NCI-H1092 treated with DMSO at 0.1 percent for 48 hours (cell line): ENCODE data around the gene CWC15.
"Not testable (repeated sequence)": the region's sequence is repeated elsewhere in the genome, so short reads cannot be mapped to it uniquely, and the experiment has no call there.

ENCODE experiments used
- DNase-seq: peaks from one replicate; lab custom pipeline; 2025; lab: John Stamatoyannopoulos, UW

Gene CWC15

DNA sequence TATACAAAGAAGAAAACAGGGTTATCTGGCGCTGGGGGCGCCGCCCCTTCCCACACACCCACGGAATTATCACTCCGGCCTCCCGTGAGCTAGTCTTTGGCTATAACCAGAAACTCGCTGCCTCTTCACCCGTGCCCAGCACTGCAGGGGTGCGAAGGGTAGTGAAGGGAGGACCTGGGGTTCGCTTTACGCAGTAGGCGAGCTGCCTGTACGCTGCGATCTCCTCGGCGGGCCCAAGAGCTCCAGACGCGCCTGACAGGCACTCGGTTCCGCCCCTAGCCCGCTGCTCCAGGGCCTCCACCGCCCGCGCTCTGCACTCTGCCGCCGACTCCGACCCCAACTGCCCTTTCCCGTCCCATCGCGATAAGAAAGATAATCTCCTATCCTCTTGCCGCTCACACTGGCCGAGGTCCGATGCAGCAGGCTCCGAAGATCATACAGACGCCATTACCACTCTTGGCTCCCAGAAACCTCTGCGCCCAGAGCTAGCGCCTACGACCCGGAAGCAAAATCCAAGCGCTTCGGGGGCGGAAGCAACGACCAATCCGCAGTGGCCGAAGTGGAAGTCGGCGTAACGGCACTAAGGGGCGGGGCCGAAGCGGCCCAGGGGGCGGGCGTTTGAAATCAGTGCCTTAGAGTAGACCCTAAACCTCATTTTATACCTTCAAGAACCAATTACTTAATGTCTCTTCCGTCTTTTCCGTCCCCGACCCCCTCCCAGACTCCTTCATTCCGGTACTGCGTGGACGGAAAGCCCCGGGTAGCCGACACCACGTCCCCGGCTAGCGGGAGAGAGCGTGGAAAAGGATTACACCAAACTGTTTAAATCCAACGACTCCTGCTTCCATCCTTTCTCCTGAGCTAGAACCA lies at the start of gene CWC15, which contains the start of gene KDM4D:
Gene CWC15, minus strand, starts transcription at position 458 of the 870 bp plus-strand sequence. CDS start 1,371 bp downstream, outside the sequence.
Gene KDM4D, plus strand, starts transcription at position 611 of the 870 bp plus-strand sequence. CDS start 23,664 bp downstream, outside the sequence.
- peak; percentile 95 for DNase-seq

DNA sequence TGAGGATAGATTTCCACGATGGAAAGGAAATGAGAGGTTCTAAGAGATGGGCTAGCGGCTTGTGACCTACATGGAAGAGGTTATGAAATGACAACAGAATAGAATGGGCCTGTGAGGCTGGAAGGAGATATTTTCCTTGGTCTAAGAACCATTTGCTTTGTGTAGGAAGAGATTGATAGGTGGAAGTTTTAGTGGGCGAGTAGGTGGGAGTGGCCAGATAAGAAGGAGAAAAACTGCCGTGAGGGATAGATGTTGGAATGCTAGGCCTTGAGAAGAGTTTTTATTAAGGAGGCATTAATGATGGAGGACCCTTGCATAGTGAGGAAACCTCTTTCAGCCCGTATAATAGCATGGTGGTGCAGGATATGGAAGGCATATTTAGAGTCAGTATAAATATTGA lies 48.1 kb upstream of the CWC15 start:
- DNase-seq: not testable (repeated sequence)

DNA sequence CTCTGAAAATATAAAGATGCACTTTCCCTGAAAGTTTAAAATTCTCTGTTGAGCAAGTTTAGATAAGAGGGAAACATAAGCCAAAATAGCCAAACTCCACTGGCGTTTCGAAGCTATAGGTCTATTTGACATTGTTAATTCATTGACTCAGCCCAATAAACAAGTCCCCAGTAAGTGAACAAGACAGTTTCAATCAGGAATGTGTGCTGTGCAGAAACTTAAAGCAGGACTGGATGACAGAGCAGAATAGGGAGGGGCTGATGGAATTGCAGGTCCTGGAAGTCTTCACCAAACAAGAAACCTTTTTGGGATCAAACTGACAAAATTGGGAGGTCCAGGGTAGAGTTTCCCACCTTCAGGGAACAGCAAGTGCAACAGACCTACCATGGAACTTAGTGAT lies 42.8 kb upstream of the CWC15 start:
- DNase-seq: no peak

DNA sequence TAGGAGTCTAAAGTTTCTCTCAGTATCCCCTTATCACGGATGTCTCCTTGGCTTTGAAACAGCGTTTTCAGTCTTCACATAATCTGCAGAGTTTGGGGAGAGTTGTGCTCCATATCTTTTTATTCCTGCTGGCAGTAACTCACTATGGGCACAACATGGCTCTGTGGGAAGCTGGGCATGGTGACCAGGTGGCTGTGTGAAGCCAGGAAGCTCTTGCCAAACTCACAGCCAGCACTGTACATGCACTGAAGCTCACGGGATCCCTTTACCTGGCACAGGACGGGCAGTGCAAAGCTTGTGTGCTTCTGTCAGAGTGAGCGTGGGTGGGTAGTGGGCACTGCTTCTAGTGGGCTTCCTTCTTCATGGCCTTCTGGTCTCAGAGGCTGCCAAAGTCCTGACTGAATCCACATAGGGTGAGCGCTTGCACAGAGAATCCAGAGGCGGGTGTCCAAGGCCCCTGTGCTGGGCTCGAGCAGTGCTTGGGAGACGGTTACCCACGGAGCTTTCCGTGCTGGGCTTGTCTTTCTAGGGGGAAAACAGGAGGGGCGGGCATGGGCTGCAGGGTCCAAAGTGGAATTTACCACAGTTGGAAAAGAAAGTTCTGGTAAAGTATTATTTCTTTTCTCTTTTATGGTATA lies 40.9 kb upstream of the CWC15 start:
- no peak for DNase-seq

DNA sequence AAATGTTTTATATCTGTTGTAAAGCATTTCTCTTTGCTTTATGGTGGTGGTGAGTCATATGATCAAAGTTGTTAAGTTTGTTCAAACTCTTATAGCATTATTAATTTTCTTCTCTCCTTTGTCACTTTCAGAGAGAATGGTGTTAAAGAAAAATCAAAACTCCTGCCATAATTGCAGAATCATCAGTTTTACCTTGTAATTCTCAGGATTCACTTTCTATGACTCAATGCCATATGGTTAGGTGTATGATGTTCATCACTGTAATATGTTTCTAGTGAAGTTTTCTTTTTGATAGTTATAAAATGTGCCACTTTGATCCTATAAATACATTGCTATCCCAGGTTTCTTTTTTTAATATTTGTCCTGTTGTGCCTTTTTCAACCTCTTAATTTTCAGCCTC lies 38.0 kb upstream of the CWC15 start:
- DNase-seq: no peak

DNA sequence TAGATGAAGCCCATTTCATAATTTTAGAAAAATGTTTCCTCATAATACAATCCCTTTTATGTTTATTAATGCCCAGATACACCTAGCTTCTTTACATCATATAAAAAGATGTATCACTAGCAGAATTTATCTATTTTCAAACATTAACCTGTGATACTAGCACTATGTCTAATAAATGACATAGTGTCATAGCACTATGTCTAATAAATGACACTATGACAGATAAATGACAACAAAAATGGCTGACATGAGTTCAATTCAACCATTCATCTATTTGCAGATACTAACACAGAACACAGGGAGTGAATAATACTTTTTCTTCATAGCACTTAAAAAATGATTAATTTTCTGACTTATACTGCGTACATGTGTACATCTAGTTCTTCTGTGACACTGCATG lies 32.3 kb upstream of the CWC15 start:
- no peak for DNase-seq

DNA sequence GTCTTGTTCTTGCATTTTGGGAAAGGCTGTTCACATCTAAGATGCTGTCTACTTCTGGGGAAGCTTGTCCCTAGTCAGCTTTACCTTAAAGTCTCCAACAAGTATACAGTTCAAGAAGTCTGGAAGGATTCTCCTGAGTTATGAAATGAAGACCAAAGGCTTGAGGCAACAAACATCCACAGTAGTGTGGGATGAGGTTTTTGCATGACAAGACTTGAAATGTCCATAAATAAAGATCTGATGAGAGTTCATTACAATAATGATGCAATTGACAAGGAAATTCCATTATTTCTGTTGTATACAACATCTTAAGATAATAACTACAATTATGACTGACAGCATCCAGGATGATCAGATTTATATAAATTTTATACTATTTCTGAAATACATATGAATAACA lies 30.4 kb upstream of the CWC15 start:
- no peak for DNase-seq

DNA sequence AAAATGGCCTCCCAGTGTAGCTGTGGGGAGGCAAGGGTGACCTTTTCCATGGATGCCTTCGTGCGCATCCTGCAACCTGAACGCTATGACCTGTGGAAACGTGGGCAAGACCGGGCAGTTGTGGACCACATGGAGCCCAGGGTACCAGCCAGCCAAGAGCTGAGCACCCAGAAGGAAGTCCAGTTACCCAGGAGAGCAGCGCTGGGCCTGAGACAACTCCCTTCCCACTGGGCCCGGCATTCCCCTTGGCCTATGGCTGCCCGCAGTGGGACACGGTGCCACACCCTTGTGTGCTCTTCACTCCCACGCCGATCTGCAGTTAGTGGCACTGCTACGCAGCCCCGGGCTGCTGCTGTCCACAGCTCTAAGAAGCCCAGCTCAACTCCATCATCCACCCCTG lies 24.9 kb upstream of the CWC15 start:
- DNase-seq: no peak

DNA sequence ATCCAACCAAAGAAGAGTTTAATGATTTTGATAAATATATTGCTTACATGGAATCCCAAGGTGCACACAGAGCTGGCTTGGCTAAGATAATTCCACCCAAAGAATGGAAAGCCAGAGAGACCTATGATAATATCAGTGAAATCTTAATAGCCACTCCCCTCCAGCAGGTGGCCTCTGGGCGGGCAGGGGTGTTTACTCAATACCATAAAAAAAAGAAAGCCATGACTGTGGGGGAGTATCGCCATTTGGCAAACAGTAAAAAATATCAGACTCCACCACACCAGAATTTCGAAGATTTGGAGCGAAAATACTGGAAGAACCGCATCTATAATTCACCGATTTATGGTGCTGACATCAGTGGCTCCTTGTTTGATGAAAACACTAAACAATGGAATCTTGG lies 24.1 kb upstream of the CWC15 start:
- no peak for DNase-seq

DNA sequence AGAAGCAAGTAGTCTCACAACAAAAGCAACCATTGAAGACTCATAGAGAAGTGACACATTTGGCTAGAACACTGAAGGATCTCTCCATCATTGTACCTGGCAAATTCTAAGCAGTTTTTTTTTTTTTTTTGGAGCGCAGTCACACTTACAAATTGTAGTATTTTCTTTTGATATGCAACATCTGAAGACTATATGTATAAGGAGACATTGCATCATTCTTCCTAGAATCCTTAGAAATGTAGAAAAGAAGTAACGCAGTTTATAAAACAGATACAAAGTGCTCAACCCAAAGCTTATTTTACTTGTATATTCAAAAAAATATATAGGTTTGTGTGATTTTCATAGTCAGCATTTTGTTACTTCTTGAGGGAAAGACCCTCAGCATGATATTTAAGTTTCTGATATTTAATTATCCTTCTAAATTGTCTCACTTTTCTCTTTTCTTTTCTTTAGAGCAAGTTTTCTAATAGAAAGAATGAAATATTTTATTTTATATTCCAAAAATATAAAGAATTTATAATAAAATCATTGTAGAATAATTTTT lies 20.1 kb upstream of the CWC15 start:
- no peak for DNase-seq

DNA sequence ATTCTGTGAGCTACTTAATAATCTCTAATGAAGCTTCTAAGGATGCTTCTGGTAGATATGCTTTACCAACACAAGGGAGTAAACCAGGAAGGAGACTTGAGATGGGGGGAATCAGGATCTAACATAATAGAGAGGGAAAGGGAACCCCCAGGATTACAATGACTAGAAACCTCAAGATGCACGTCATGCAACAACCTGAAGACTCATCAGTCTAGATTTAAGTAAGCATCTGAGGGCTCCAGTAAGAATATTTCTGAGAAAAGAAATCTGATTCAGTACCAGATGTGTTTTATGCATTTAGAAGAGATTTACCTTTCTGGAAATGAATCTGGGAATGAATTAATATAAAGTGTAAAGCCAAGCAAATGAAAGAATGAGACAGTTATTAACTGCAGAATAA lies 15.4 kb upstream of the CWC15 start:
- no peak for DNase-seq

DNA sequence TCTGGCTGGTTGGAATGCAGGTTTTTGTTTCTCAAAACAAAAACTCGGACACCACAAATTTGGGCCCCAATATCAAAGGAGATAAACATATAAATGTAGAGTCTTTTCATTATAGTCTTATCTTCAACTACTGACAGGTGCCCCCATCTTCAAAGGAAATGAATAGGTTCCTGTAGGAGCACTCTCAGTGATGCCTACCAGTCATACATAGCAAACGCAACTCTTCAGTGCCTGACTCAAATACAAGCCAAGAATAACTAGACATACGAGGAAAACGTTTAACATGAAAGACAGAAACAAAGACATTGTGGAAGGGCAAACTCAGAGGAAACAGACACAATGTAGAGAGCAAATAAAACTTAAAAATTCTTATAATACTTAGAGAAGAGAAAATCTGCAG lies 14.0 kb upstream of the CWC15 start:
- no peak for DNase-seq

DNA sequence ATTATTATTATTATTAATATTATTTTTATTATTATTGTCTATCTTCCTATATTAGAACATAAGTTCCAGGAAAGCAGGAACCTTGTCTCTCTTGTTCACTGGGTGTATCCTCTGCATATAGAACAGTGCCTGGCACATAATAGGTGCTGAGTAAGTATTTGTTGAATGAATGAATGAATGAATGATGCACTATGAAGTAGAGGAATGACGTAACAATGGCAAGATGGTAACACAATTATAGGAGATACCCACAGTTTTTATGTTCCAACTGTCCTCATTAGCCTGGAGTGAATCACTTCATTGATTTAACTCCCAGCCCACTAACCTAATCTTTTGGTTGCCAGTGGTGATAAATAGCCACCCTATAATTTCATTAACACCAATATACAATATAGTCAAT lies 2.2 kb upstream of the CWC15 start:
- no peak for DNase-seq

DNA sequence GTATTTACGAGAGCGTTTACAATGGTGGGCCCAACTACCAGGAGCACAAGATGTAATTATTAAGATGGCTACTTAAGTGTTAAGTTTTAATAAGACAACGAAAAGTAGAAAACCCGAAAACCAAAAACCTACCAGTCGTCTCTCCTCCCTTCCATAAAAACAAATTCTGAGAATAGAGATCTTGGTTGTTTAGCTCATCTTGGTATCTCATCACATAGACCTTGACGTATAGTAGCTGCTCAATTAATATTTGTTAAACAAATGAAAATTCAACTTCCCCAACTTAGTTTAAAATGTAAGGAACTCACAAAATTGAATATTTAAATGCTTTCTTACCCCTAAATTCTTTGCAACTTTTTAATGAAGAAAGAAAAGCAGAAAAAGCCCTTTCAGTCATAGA lies 822 bp upstream of the CWC15 start:
- DNase-seq: no peak

DNA sequence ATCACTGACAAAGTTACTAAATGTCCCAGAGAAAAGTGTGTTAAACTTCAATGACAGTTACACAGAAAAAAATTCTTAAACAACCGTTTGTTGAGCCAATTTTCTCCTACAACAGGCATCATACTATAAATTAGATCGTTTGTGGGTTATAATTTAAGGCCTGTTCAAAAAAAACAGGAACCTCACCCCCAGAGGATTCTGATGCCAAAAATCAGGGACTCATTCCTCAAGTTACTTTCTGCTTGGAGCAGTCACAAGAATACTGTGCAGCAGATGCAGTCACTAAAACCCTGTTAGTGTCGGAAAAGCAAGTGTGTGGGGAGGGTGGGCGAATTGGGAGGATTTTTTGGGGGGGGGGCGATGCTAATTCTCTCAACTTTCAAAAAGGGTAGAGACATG lies 657 bp downstream of the CWC15 start:
- no peak for DNase-seq

DNA sequence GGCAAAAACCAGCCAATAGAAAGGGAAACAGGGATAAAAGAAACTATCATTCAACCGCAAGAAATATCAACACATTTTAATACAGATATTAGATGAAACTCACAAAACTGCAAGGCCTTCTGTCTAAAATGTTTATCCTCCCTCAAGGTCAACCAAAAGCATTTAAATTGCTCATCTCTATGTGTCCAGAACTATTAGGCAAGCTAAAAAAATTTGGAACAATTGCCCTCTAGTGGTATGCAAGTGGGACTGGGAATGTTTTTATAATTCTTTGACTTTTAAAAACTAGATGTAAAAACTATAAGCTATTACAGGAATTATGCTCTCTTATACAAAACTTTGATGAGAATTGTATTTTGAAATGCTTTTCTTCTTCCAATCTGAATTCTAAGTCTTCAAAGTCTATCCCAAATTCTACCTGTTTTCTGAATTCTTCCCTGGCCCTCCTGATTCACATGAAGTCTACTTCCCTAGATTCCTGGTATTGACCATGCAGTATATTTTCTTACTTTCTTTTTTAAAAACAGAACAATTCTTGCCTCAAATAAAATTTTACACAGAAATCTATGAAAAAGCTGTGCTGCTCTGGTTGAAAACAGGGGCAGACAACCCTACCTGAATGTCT lies 4.9 kb downstream of the CWC15 start:
- peak; percentile 6 for DNase-seq

DNA sequence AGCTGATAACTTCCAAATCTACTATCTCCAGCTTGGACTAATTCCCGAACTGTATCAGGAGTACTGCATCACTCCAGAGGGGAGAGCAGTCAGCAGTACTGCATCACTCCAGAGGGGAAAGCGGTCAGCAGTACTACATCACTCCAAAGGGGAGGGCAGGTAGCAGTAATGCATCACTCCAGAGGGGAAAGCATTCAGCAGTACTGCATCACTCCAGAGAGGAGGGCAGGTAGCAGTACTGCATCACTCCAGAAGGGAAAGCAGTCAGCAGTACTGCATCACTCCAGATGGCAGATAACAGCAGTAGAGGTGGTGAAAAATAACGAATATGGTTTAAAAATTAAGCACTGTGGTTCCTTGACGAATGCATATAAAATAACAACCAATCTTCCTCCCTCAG lies 8.4 kb downstream of the CWC15 start:
- no peak for DNase-seq

DNA sequence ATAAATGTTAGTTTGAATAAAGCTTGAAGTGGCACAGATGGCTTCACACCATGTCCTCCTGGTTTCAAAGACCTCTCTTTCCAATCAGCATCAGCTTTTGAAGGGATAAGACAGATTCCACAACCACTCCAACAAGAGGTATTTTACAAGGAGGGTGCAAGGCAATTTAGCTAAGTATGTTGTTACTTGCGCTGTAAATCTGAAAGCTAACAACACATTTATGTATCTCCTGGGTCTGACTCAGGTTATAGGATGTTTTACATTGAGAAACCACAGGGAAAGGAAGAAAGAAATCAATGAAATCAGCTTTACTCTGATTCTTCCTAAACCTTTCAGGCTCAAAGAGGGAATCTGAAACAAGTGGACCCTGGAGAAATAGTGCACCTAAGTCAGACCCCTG lies 12.1 kb downstream of the CWC15 start:
- no peak for DNase-seq

DNA sequence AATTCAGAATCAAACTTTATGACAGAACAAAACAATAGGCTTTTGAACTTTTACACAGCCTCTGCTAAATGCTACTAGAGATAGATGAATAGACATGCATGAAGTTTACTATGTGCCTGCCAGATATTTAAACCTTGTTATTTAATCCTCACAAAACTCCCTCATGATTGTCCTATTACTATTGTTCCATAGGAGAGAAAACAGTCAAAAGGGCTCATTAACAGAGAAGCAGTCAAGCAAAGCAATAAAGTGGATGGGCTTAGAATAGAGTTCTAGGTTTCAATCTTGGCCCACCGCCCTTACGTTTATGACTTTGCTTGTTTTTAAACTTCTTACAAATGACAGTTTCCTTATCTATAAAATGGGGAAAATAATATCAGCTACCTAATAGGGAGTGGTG lies 12.9 kb downstream of the CWC15 start:
- DNase-seq: no peak

DNA sequence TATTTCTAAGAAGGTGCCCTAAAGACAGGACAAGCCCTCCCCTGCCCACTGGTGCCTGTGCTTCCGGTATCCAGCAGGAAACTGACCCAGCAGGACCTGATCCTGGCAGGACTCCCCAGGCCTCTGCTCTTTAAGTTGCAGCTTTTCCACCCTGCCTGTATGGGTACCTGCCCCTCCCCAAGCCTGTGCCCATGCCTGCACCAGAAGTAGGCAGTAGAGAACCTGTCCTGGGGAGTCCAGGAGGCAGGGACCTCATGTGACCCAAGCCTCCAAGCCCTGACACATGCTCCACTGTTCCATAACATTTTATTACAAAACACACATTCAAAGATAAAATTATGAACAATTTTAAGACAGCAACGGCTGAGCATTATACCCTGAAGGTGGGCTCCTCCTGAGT lies 14.2 kb downstream of the CWC15 start:
- DNase-seq: no peak

DNA sequence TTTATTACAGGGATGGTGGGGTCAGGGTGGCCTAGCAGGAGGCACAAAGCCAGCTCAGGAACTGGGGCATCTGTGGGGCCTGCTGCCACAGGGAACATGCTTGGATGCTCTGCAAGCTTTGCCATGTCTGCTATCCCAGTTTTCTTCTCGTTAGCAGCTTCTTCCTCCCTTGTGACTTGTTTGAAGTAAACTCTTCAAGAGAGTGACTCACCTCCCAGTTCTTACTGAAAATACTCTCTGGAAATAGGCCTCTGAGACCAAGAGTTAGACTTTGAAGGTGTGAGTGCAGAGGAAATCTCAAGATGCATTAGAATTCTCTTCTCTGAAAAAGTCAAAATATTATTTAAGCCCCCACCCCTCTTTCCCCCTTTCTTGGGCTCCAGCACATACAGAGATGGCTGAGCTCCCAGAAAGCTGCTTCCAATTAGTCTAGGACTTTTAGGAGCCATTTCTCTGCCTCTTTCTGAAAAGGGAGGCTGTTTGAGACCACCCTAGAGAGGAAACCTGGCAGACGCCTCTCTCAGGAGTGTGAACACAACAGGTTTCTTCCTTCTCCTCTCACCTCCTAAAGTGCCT lies 15.1 kb downstream of the CWC15 start:
- DNase-seq: no peak

DNA sequence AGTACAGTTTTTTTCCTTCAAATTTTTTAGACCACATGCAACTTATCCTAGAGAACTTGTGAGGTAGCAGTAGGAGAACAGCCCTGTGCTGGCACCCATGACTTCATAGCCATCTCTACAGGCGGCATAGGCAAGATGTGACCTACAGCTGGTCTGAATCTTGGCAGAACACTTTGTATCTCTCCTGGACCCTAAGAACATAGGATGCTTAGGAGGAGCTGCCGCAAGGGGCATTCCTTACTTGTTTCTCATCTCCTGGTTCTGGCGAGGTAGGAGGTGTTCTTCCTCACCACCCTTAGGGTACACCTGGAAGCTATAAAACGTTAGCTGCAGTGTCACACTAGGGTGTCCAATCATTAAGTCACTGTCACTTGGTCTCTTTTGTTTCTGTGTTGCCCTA lies 16.4 kb downstream of the CWC15 start:
- DNase-seq: no peak
